Neural cell (in vitro differentiated cells): Measurements from ENCODE around the gene BAIAP2L1.

Experiments used
- CTCF ChIP-seq: fragments of 450-650 bp; IDR thresholded peaks from 2 replicates; pipeline ENCODE4 v1.5.1; 2014; ENCODE audit warnings: antibody characterized with exemption, mild to moderate bottlenecking, moderate library complexity; ENCODE audit not compliant: poor library complexity, severe bottlenecking
- EZH2 ChIP-seq: fragments of 200-600, 300-800 bp; shearing (Covaris generic), sonication (generic); IDR thresholded peaks from 2 replicates; pipeline ENCODE4 v1.6.1; 2014; ENCODE audit warnings: antibody characterized with exemption, low read length, borderline replicate concordance, mild to moderate bottlenecking; ENCODE audit not compliant: insufficient read depth, poor library complexity, severe bottlenecking
- POLR2AphosphoS5 ChIP-seq: IDR thresholded peaks from 2 replicates; pipeline ENCODE4 v1.6.1; 2012

- no peak for TF ChIP-seq CTCF
- TF ChIP-seq EZH2, result no peak
- no peak for TF ChIP-seq POLR2AphosphoS5
Observed at GRCh38 chr7:98303906-98304305, 97.0 kb downstream of the BAIAP2L1 start.
